NOMO-1 (cell line): Measurements from ENCODE around the gene CENPM.

Source experiments
- DNase-seq, 2 experiments: peaks; one replicate each; lab custom pipeline; 2025; ENCODE audit not compliant: unreplicated experiment in 2 of 2; lab: John Stamatoyannopoulos, UW

CENPM gene

GRCh38 chr22:41915035-41915785 lies 31.7 kb downstream of the CENPM start, which contains the start of gene SHISA8:
Gene SHISA8 (minus strand): TSS chr22:41915074. CDS start chr22:41914667, 407 bp downstream.
- peak in 1 of 2 experiments; percentile 11 for DNase-seq

GRCh38 chr22:41914611-41915034 lies 32.3 kb downstream of the CENPM start:
- DNase-seq = no peak

- no peak for DNase-seq
Measured at GRCh38 chr22:41913842-41914534, 33.0 kb downstream of the CENPM start.

- DNase-seq = no peak
Measured at GRCh38 chr22:41913040-41913719, 33.8 kb downstream of the CENPM start.

- no peak for DNase-seq
Measured at GRCh38 chr22:41912338-41913039, 34.5 kb downstream of the CENPM start.

- DNase-seq = no peak
Measured at GRCh38 chr22:41911001-41911611, 35.8 kb downstream of the CENPM start.

- no peak for DNase-seq
Measured at GRCh38 chr22:41910050-41911000, 36.6 kb downstream of the CENPM start.

- DNase-seq = no peak
Measured at GRCh38 chr22:41909310-41910049, 37.5 kb downstream of the CENPM start.

- DNase-seq = peak; percentile 50 to 51
Measured at GRCh38 chr22:41908411-41909309, 38.3 kb downstream of the CENPM start.

GRCh38 chr22:41907436-41908401 lies 39.2 kb downstream of the CENPM start:
- DNase-seq = no peak

- no peak for DNase-seq
Measured at GRCh38 chr22:41906822-41907221, 40.1 kb downstream of the CENPM start.

- no peak for DNase-seq
Measured at GRCh38 chr22:41905411-41906202, 41.3 kb downstream of the CENPM start.

GRCh38 chr22:41904450-41905410 lies 42.2 kb downstream of the CENPM start:
- DNase-seq = no peak

- DNase-seq = no peak
Measured at GRCh38 chr22:41902932-41903421, 44.0 kb downstream of the CENPM start.
